GM23338 (cell line): ENCODE results near the gene GRIK5. TPM values are rescaled to one million over a fixed set of nuclear protein-coding genes. Genes with fewer than 3 reads are reported as not detected.

Experiments
- ATAC-seq: fragments of 200-7000 bp; cut with Tn5 transposase; 3 replicates; pipeline ENCODE4 v1.9.1; 2020
- DNase-seq: peaks from one replicate; pipeline ENCODE4 v3.0.0-alpha.2; 2015; ENCODE audit warnings: low spot score
- H2AFZ ChIP-seq: fragments of 200-600 bp; sonication (generic); 2 replicates; pipeline ENCODE4 v1.8.0; 2016; ENCODE audit warnings: antibody characterized with exemption, mild to moderate bottlenecking, moderate library complexity
- H3F3A ChIP-seq: fragments of 200-600 bp; sonication (generic); replicated peaks from 2 replicates; pipeline ENCODE4 v1.8.0; 2017; ENCODE audit warnings: antibody characterized with exemption, mixed run types, low read depth
- H3K27ac ChIP-seq: fragments of 200-600 bp; sonication (generic); 2 replicates; pipeline ENCODE4 v1.6.1; 2016; ENCODE audit warnings: low read depth
- H3K27me3 ChIP-seq: fragments of 200-600 bp; sonication (generic); 2 replicates; pipeline ENCODE4 v1.8.0; 2016; ENCODE audit warnings: mild to moderate bottlenecking, mixed run types, moderate library complexity; ENCODE audit not compliant: insufficient read depth
- H3K36me3 ChIP-seq: fragments of 200-600 bp; sonication (generic); 2 replicates; pipeline ENCODE4 v1.8.0; 2016; ENCODE audit warnings: mild to moderate bottlenecking; ENCODE audit not compliant: insufficient read depth
- H3K4me1 ChIP-seq: fragments of 200-600 bp; sonication (generic); 2 replicates; pipeline ENCODE4 v1.8.0; 2016; ENCODE audit warnings: mild to moderate bottlenecking, moderate library complexity; ENCODE audit not compliant: insufficient read depth
- H3K4me2 ChIP-seq: fragments of 200-600 bp; sonication (generic); 2 replicates; pipeline ENCODE4 v1.7.1; 2017; ENCODE audit warnings: mixed run types
- H3K4me3 ChIP-seq: fragments of 200-600 bp; sonication (generic); 2 replicates; pipeline ENCODE4 v1.6.1; 2016; ENCODE audit warnings: mixed run types
- H3K79me2 ChIP-seq: fragments of 200-600 bp; sonication (generic); replicated peaks from 2 replicates; pipeline ENCODE4 v1.8.0; 2017; ENCODE audit warnings: mild to moderate bottlenecking; ENCODE audit not compliant: insufficient read depth
- H3K9me2 ChIP-seq: fragments of 200-600 bp; sonication (generic); 2 replicates; pipeline ENCODE4 v1.8.0; 2017; ENCODE audit not compliant: insufficient read depth
- H4K20me1 ChIP-seq: fragments of 200-600 bp; sonication (generic); replicated peaks from 2 replicates; pipeline ENCODE4 v1.8.0; 2017; ENCODE audit warnings: mild to moderate bottlenecking; ENCODE audit not compliant: insufficient read depth
- H3K27ac Mint-ChIP-seq: 2 replicates; pipeline ENCODE4 v1.8.0; 2020; ENCODE audit warnings: inconsistent platforms, mild to moderate bottlenecking, moderate library complexity, mixed read lengths
- H3K27me3 Mint-ChIP-seq: 3 replicates; pipeline ENCODE4 v1.8.0; 2022; ENCODE audit warnings: low read depth, mild to moderate bottlenecking, moderate library complexity, mixed read lengths, inconsistent platforms; ENCODE audit not compliant: insufficient read depth, poor library complexity
- H3K36me3 Mint-ChIP-seq: 3 replicates; pipeline ENCODE4 v1.8.0; 2021; ENCODE audit warnings: low read depth, mild to moderate bottlenecking, inconsistent platforms, moderate library complexity, mixed read lengths
- H3K4me1 Mint-ChIP-seq: 3 replicates; pipeline ENCODE4 v1.8.0; 2020; ENCODE audit warnings: mild to moderate bottlenecking, inconsistent platforms, mixed read lengths
- H3K4me3 Mint-ChIP-seq: 3 replicates; pipeline ENCODE4 v1.8.0; 2021; ENCODE audit warnings: moderate library complexity, mild to moderate bottlenecking, inconsistent platforms, mixed read lengths
- H3K9me3 Mint-ChIP-seq: 3 replicates; pipeline ENCODE4 v1.8.0; 2020; ENCODE audit warnings: moderate library complexity, mild to moderate bottlenecking, inconsistent platforms, mixed read lengths
- EZH2phosphoT487 ChIP-seq: fragments of 200-600 bp; sonication (generic); IDR thresholded peaks from one replicate; pipeline ENCODE4 v1.8.1; 2018; ENCODE audit warnings: antibody characterized with exemption; ENCODE audit not compliant: unreplicated experiment
- JUNB ChIP-seq: IDR thresholded peaks from one replicate; pipeline ENCODE4 v1.6.1; 2016; ENCODE audit warnings: antibody characterized with exemption; ENCODE audit not compliant: unreplicated experiment
- NANOG ChIP-seq: IDR thresholded peaks from 2 replicates; pipeline ENCODE4 v1.6.1; 2016; ENCODE audit warnings: antibody characterized with exemption, borderline replicate concordance
- STAT1 ChIP-seq: IDR thresholded peaks from one replicate; pipeline ENCODE4 v1.6.1; 2016; ENCODE audit warnings: antibody characterized with exemption; ENCODE audit not compliant: unreplicated experiment
- polyA plus RNA-seq: library from polyadenylated mRNA; unstranded; fragments of >200 nt; fragmentation: Nextera tagmentation; extraction: Ambion mirVana; gene quantifications from 2 replicates; pipeline ENCODE4 v1.2.1, GENCODE V29; 2016
- total RNA-seq: library from RNA; depleted of rRNA; stranded (reverse); fragments of >200 nt; shearing (Covaris generic); gene quantifications from 2 replicates; pipeline ENCODE4 v1.2.3, GENCODE V29; 2014
- TF ChIP-seq, protein P1 (sequence below): IDR thresholded peaks from 2 replicates; pipeline ENCODE4 v1.6.1; 2016; ENCODE audit warnings: antibody characterized with exemption
- TF ChIP-seq, protein P2 (sequence below): fragments of 250-450 bp; sonication (Bioruptor Pico); IDR thresholded peaks from 2 replicates; pipeline ENCODE4 v1.5.0; 2020; ENCODE audit warnings: mild to moderate bottlenecking, moderate library complexity

Gene GRIK5
- total and polyA plus RNA-seq, 2 experiments from 2014 or later = 5.1 to 42.5 TPM

GRCh38 chr19:42105368-42105767 lies 35.4 kb upstream of the GRIK5 start:
- H3K36me3 Mint-ChIP-seq = no peaks in the 10 kb centered on the region
- Histone ChIP-seq H3K4me3 (no peak overlapping the region), H3K4me1 (peaks cover 7% of the 10 kb centered on the region), H3F3A (0 out of 2 replicates have a peak, but pooled peaks cover 7% of the 10 kb centered on the region), H3K4me2 (no peak overlapping the region), H3K79me2 (no peaks in the 10 kb centered on the region), H3K27me3 (no peaks in the 10 kb centered on the region; the same call in 1 of the 2 replicates), H3K27ac (no peak overlapping the region), H2AFZ (no peak overlapping the region), H4K20me1 (no peaks in the 10 kb centered on the region), H3K9me2 (no peaks in the 10 kb centered on the region), H3K36me3 (no peaks in the 10 kb centered on the region)
- no peak for TF ChIP-seq STAT1
- TF ChIP-seq, protein P1, sequence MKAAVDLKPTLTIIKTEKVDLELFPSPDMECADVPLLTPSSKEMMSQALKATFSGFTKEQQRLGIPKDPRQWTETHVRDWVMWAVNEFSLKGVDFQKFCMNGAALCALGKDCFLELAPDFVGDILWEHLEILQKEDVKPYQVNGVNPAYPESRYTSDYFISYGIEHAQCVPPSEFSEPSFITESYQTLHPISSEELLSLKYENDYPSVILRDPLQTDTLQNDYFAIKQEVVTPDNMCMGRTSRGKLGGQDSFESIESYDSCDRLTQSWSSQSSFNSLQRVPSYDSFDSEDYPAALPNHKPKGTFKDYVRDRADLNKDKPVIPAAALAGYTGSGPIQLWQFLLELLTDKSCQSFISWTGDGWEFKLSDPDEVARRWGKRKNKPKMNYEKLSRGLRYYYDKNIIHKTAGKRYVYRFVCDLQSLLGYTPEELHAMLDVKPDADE = no peak
- TF ChIP-seq, protein P2, sequence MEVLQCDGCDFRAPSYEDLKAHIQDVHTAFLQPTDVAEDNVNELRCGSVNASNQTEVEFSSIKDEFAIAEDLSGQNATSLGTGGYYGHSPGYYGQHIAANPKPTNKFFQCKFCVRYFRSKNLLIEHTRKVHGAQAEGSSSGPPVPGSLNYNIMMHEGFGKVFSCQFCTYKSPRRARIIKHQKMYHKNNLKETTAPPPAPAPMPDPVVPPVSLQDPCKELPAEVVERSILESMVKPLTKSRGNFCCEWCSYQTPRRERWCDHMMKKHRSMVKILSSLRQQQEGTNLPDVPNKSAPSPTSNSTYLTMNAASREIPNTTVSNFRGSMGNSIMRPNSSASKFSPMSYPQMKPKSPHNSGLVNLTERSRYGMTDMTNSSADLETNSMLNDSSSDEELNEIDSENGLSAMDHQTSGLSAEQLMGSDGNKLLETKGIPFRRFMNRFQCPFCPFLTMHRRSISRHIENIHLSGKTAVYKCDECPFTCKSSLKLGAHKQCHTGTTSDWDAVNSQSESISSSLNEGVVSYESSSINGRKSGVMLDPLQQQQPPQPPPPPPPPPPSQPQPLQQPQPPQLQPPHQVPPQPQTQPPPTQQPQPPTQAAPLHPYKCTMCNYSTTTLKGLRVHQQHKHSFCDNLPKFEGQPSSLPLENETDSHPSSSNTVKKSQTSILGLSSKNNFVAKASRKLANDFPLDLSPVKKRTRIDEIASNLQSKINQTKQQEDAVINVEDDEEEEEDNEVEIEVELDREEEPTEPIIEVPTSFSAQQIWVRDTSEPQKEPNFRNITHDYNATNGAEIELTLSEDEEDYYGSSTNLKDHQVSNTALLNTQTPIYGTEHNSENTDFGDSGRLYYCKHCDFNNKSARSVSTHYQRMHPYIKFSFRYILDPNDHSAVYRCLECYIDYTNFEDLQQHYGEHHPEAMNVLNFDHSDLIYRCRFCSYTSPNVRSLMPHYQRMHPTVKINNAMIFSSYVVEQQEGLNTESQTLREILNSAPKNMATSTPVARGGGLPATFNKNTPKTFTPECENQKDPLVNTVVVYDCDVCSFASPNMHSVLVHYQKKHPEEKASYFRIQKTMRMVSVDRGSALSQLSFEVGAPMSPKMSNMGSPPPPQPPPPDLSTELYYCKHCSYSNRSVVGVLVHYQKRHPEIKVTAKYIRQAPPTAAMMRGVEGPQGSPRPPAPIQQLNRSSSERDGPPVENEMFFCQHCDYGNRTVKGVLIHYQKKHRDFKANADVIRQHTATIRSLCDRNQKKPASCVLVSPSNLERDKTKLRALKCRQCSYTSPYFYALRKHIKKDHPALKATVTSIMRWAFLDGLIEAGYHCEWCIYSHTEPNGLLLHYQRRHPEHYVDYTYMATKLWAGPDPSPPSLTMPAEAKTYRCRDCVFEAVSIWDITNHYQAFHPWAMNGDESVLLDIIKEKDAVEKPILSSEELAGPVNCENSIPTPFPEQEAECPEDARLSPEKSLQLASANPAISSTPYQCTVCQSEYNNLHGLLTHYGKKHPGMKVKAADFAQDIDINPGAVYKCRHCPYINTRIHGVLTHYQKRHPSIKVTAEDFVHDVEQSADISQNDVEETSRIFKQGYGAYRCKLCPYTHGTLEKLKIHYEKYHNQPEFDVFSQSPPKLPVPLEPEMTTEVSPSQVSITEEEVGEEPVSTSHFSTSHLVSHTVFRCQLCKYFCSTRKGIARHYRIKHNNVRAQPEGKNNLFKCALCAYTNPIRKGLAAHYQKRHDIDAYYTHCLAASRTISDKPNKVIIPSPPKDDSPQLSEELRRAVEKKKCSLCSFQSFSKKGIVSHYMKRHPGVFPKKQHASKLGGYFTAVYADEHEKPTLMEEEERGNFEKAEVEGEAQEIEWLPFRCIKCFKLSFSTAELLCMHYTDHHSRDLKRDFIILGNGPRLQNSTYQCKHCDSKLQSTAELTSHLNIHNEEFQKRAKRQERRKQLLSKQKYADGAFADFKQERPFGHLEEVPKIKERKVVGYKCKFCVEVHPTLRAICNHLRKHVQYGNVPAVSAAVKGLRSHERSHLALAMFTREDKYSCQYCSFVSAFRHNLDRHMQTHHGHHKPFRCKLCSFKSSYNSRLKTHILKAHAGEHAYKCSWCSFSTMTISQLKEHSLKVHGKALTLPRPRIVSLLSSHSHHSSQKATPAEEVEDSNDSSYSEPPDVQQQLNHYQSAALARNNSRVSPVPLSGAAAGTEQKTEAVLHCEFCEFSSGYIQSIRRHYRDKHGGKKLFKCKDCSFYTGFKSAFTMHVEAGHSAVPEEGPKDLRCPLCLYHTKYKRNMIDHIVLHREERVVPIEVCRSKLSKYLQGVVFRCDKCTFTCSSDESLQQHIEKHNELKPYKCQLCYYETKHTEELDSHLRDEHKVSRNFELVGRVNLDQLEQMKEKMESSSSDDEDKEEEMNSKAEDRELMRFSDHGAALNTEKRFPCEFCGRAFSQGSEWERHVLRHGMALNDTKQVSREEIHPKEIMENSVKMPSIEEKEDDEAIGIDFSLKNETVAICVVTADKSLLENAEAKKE (CRISPR knock-in tag) = no peak
- DNase-seq = no peak
- no peak overlapping the region for H3K27ac Mint-ChIP-seq
- no peak for ATAC-seq
- H3K27me3 Mint-ChIP-seq = peaks cover 13% of the 10 kb centered on the region
- H3K9me3 Mint-ChIP-seq = no peaks in the 10 kb centered on the region
- H3K4me3 Mint-ChIP-seq = no peak overlapping the region
- H3K4me1 Mint-ChIP-seq = peaks cover 13% of the 10 kb centered on the region; the same call in 2 of the 3 replicates

- ATAC-seq (no peak), DNase-seq (no peak)
- Histone ChIP-seq H4K20me1 (no peaks in the 10 kb centered on the region), H3K27me3 (no peaks in the 10 kb centered on the region; the same call in 1 of the 2 replicates), H3K4me3 (no peak overlapping the region), H3K79me2 (no peaks in the 10 kb centered on the region), H3F3A (no peaks in the 10 kb centered on the region), H2AFZ (no peak overlapping the region), H3K36me3 (no peaks in the 10 kb centered on the region), H3K4me1 (peaks cover 8% of the 10 kb centered on the region; the same call in 1 of the 2 replicates), H3K9me2 (no peaks in the 10 kb centered on the region), H3K4me2 (no peak overlapping the region), H3K27ac (no peak overlapping the region)
- Mint-ChIP-seq H3K4me3 (no peak overlapping the region), H3K4me1 (peaks cover 12% of the 10 kb centered on the region), H3K36me3 (no peaks in the 10 kb centered on the region), H3K27ac (no peak overlapping the region), H3K27me3 (peaks cover 6% of the 10 kb centered on the region), H3K9me3 (no peaks in the 10 kb centered on the region)
- TF ChIP-seq JUNB (no peak), EZH2phosphoT487 (no peak), STAT1 (no peak), NANOG (no peak)
Measured at GRCh38 chr19:42102877-42103276, 32.9 kb upstream of the GRIK5 start.
